GM18498 (cell line): ENCODE data around the gene NOP58.
A peak's percentile ranks its signal among the peaks of the same experiment; 100 is the strongest.
"Not testable (repeated sequence)": the region's sequence is repeated elsewhere in the genome, so short reads cannot be mapped to it uniquely, and the experiment has no call there.

ENCODE experiments used
- ATAC-seq: cut with Tn5 transposase; IDR thresholded peaks from one replicate; pipeline ENCODE4 v1.9.1; 2021; ENCODE audit warnings: mild to moderate bottlenecking, moderate library complexity; ENCODE audit not compliant: unreplicated experiment

Gene NOP58

DNA sequence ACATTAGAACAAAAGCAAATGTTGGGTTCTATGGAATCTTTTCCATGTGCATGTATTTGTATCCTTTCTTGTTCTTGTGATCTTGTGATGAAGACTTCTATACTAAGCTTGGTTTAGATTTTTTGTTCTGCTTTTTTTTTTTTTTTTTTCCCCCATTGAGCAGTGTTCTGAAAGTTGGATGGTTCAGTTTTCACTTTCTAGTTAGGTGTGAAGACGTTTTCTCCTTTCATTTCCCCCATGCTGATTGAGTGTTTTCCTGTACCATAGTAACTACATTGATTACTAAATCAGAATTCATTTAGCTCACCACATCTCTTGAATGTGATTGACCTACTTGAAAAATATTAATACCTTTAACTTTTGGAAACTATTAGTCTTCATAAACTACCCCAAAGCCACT lies 34.1 kb downstream of the NOP58 start:
- peak; percentile 95 for ATAC-seq

GRCh38 chr2:202306034-202306433 lies 40.5 kb downstream of the NOP58 start:
- no peak for ATAC-seq

- no peak for ATAC-seq
These were observed 42.1 kb downstream of the NOP58 start for GRCh38 chr2:202307690-202308089.

- no peak for ATAC-seq
These were observed 46.3 kb downstream of the NOP58 start for GRCh38 chr2:202311823-202312388.

DNA sequence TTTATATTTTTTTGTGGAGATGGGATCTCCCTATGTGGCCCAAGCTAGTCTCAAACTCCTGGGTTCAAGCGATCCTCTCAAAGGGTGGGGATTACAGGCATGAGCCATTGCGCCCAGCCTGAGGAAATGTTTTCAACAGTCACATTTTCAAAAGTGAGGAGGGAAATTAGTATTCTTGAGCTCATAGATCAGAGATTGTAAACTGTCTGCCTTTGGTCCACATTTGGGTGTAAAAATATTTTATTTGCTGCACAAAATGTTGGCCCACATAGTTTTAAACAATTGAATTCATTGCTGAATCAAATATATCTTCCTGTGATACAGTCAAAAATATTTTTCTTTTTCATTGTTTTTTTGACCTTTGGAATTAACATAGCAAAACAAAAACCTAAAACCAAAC lies 48.6 kb downstream of the NOP58 start:
- no peak for ATAC-seq

DNA sequence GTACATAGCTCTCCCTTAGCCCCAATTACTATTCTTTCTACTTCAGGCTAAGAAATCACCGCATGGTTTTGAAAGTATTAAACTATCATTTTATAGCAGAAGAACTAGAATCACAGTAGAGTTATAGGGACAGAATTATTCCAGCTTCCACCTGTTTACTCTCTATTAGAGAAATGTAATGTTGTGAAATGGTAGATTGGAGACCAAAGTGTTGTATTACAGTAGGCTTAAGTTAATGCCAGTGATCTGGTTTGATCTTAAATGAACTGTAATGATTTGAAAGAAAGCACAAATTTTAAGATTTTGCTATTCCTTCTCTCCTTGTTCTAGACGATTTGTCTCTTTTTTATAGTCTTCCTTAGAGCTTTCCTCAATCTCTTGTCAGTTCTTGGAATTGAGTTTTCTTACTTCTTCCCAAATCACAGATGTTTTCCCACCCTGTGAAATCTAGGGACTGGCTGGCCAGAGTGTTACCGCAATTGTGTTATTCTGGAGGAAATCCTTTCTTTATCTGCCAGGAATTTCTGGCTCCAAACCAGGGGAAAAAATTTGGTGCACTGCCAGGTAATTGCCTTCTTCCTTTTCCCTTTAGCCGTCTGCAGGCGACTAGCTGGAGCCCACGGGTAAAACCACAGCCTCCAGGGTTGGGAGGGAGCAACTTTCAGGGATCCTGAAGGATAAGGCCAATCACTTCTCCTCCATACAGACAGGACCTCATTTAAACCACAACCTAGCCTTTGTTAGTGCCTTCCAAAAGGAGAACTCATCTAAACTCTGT lies 51.7 kb downstream of the NOP58 start:
- no peak for ATAC-seq

DNA sequence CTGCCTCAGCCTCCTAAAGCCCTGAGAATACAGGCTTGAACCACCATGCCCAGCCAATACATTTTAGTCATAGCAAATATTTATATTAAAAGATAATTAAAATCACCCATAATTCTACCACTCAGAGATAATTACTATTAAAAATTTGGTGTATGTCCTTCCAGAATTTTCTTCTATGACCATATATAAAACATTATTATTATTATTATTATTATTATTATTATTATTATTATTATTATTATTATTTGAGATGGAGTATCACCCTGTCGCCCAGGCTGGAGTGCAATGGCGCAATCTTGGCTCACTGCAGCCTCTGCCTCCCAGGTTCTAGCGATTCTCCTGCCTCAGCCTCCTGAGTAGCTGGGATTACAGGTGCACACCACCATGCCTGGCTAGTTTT lies 54.8 kb downstream of the NOP58 start:
- ATAC-seq, result not testable (repeated sequence)

GRCh38 chr2:202322435-202322834 lies 56.9 kb downstream of the NOP58 start:
- ATAC-seq, result no peak

GRCh38 chr2:202327858-202328257 lies 62.3 kb downstream of the NOP58 start:
- no peak for ATAC-seq

DNA sequence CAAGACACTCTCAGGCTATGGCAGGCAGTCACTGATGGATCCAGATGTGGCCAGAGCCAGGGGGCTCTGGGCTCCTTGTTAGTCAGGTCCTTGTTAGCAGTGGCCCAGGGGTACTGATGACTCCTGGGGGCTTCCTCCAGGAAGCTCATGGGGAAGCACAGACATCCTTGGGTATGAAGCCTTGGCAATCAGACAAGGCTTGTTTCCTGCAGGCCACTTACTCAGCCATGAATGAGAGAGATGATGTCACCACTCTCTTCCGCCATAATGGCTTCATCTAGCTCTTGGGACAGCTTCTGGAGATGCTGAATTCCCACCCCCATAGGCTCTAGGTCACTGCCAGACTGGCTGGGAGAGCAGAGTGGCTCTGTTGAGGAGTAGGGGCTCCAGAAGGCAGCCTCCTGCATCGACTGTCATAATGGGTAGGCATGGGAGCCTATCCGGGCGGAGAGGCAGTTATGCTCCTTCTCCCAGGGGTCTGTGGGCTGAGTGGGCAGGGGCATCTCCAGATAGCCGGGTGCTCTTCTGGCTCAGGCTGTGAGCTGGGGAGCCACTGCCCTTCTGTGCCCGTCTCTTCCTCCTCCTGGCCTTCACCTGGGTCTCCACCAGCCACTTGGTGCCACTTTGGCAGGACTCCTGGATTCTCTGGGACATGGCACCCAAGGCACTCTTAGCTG lies 70.4 kb downstream of the NOP58 start:
- no peak for ATAC-seq

DNA sequence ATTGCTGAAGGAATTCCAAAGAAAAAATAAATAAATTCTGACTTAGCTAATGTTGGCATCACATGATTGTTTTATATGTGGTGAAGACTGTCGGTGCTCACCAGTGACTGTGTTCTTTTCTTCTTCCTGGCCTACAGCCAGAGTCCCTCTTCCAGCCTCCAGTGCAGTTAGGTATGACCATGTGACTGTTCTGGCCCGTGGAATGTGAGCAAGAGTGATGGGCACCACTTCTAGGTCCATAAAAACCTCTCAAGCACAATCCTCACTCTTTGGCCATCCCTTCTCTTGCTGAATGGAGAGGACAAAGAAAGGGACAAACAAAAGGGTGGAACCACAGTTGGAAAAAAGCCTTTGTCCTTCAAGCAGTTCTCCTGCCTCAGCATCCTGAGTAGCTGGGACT lies 71.6 kb downstream of the NOP58 start:
- ATAC-seq, result no peak

DNA sequence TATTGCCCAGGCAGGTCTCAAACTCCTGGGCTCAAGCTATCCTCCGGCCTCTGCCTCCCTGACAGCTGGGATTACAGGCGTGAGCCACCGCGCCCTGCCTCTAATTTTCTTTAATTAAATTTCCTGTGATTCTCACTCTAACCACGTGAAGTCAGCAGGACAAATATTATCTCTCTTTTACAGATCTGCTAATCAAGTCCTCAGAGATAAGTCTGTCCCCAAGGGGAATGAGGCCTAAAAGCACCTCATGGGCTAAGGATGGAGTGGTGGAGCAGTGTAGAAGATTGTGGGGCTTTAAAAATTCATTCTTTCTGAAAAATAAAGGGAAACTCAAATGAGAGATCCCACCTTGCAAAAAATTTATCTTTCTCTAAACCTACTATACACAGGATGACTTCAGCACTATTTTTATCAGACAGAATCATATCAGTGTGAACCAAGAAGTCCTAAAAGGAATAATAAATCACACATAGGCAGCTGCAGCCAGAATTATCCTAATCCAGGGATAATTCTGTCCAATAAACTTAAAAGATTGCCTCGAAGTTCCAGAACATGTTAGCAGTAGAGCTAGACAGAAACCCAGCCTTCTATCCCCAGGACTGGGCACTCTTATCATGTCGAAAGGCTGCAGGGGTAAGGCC lies 72.3 kb downstream of the NOP58 start:
- no peak for ATAC-seq

DNA sequence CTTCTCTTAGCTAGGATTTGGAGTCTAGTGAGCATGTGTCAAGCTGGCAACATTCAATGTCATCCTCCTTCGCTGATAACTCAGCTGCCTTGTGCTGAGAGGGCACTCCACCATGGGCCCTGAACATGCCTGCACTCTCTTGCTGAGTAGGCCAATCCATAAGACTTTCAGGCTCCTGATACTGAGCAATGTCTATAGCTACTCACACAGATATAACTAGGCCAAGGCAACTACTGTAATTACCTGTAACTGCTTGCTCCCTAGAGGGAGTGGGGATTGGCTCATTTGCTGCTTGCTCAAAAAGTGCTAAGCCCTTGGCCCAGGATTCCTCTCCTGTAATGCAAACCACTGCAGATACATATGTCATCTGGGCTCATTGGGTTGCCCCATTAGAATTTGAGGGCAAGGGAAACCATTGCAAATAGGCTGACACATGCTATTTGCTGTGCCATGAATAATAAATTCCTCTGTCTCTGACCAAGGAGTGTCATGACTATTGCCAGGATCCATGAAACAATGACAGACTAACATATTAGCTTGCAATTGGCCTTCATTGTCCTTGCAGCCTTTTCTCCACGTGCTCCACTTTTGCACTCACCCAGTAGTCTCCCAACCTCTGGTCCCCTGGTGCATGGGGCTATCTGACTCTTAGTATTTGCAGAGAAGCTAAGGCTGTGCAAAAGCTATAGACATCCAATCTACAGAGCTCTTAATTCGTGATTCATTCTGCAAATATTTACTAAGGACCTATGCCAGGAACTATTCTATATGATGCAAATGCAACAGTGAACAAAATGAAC lies 73.7 kb downstream of the NOP58 start:
- ATAC-seq, result no peak

GRCh38 chr2:202344178-202344577 lies 78.6 kb downstream of the NOP58 start:
- no peak for ATAC-seq

DNA sequence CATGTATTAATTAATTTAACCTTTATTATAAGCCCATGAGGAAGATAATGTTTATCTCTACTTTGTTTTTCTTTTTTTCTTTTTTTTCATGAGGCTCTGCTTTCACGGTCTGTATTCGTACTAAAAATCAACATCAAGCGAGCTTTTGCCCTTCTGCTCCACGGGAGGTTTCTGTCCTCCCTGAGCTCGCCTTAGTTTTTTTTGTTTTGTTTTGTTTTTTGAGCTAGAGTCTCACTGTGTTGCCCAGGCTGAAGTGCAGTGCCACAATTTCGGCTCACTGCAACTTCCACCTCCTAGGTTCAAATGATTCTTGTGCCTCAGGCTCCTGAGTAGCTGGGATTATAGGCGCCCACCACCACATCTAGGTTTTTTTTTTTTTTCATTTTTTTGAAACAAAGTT lies 80.6 kb downstream of the NOP58 start:
- ATAC-seq, result no peak
